H1 (cell line): ENCODE measurements around the gene CFDP1. TPM values are rescaled to one million over a fixed set of nuclear protein-coding genes. Genes with fewer than 3 reads are reported as not detected.

Experiments
- CTCF ChIA-PET: fragments of 300-600 bp; sonication (Branson Sonifier 250); formaldehyde crosslinking; loops from one replicate; lab custom pipeline; 2021; ENCODE audit not compliant: partially characterized antibody; lab: Charles Lee
- POLR2A ChIA-PET: fragments of 300-600 bp; sonication (Branson Sonifier 250); formaldehyde crosslinking; loops from one replicate; lab custom pipeline; 2021; ENCODE audit warnings: inconsistent platforms; ENCODE audit not compliant: partially characterized antibody; lab: Charles Lee
- DNase-seq, 2 experiments: peaks; one replicate each; pipeline versions ENCODE4 v3.0.0 to v3.0.0-alpha.2; 2010 to 2022; ENCODE audit warnings: low spot score in 2 of 2, low read depth in 1 of 2, mixed read lengths in 1 of 2
- FAIRE-seq: peaks from 2 replicates; lab custom pipeline; 2011; peaks lifted over from hg19 to GRCh38; lab: Jason Lieb, UNC
- H2AFZ ChIP-seq: 2 replicates; pipeline ENCODE4 v1.8.1; 2012; ENCODE audit warnings: low read length, inconsistent platforms
- H2AK5ac ChIP-seq: 2 replicates; pipeline ENCODE4 v1.6.1; 2013; ENCODE audit warnings: low read depth, low read length
- H2BK120ac ChIP-seq: replicated peaks from 2 replicates; pipeline ENCODE3; 2013; ENCODE audit warnings: low read depth, low read length, inconsistent platforms
- H2BK12ac ChIP-seq: 2 replicates; pipeline ENCODE4 v1.6.1; 2013; ENCODE audit warnings: low read depth, low read length
- H2BK15ac ChIP-seq: 2 replicates; pipeline ENCODE4 v1.6.1; 2013; ENCODE audit warnings: low read length
- H2BK20ac ChIP-seq: 2 replicates; pipeline ENCODE4 v1.6.1; 2013; ENCODE audit warnings: low read length
- H2BK5ac ChIP-seq: 2 replicates; pipeline ENCODE4 v1.6.1; 2013; ENCODE audit warnings: low read depth, low read length
- H3K14ac ChIP-seq: 2 replicates; pipeline ENCODE4 v1.6.1; 2013; ENCODE audit warnings: inconsistent platforms; ENCODE audit not compliant: insufficient read length
- H3K18ac ChIP-seq: 2 replicates; pipeline ENCODE4 v1.6.1; 2013; ENCODE audit warnings: low read length; ENCODE audit errors: extremely low read depth
- H3K23ac ChIP-seq: 2 replicates; pipeline ENCODE4 v1.6.1; 2013; ENCODE audit warnings: inconsistent platforms; ENCODE audit not compliant: insufficient read length
- H3K23me2 ChIP-seq: 2 replicates; pipeline ENCODE4 v1.6.1; 2013; ENCODE audit warnings: low read depth, low read length
- H3K27ac ChIP-seq: 2 replicates; pipeline ENCODE4 v1.6.1; 2011; ENCODE audit warnings: low read depth, low read length, inconsistent platforms
- H3K27me3 ChIP-seq, 4 experiments: replicated peaks in 1 of 4; 1 replicate in 1 of 4; 2 replicates in 3 of 4; pipeline versions ENCODE4 v1.6.1 to v1.8.1; 2011 to 2013; ENCODE audit warnings: low read length in 3 of 4, mild to moderate bottlenecking in 3 of 4, inconsistent platforms in 2 of 4, mixed read lengths in 2 of 4, moderate library complexity in 1 of 4; ENCODE audit not compliant: control insufficient read depth in 3 of 4, insufficient read depth in 3 of 4; ENCODE audit errors: extremely low read depth in 1 of 4
- H3K36me3 ChIP-seq, 4 experiments: 2 replicates each; pipeline versions ENCODE4 v1.6.1 to v1.8.1; 2011 to 2013; ENCODE audit warnings: mild to moderate bottlenecking in 4 of 4, low read length in 3 of 4, moderate library complexity in 2 of 4, control low read depth in 1 of 4, inconsistent platforms in 1 of 4; ENCODE audit not compliant: insufficient read depth in 4 of 4, control insufficient read depth in 2 of 4
- H3K4ac ChIP-seq: replicated peaks from 2 replicates; pipeline ENCODE3; 2013; ENCODE audit warnings: low read length, low read depth, mixed read lengths, inconsistent platforms; ENCODE audit not compliant: insufficient read length
- H3K4me1 ChIP-seq, 4 experiments: replicated peaks in 1 of 4; 1 replicate in 1 of 4; 2 replicates in 3 of 4; pipeline versions ENCODE4 v1.6.1 to v1.8.1; 2011 to 2013; ENCODE audit warnings: low read length in 3 of 4, inconsistent platforms in 2 of 4, mixed read lengths in 1 of 4; ENCODE audit not compliant: insufficient read depth in 4 of 4, control insufficient read depth in 3 of 4
- H3K4me2 ChIP-seq, 2 experiments: 2 replicates each; pipeline versions ENCODE4 v1.6.1 to v1.8.1; 2011 to 2013; ENCODE audit warnings: low read depth in 2 of 2, low read length in 2 of 2, control low read depth in 1 of 2, inconsistent platforms in 1 of 2, mild to moderate bottlenecking in 1 of 2; ENCODE audit not compliant: insufficient read depth in 1 of 2
- H3K4me3 ChIP-seq, 4 experiments: fragments of 200-600, 300-600 bp in 1 of 4; sonication (generic), shearing (Covaris generic), sonication (Bioruptor Twin) in 1 of 4; 2 replicates each; pipeline versions ENCODE4 v1.5.1 to v1.8.1; 2011 to 2016; ENCODE audit warnings: low read length in 4 of 4, low read depth in 3 of 4, control low read depth in 2 of 4, inconsistent platforms in 2 of 4, mild to moderate bottlenecking in 2 of 4, mixed read lengths in 1 of 4, moderate library complexity in 1 of 4; ENCODE audit not compliant: insufficient read depth in 2 of 4; ENCODE audit errors: extremely low read depth in 1 of 4
- H3K56ac ChIP-seq: replicated peaks from 2 replicates; pipeline ENCODE3; 2013; ENCODE audit warnings: low read depth, mild to moderate bottlenecking, mixed read lengths, low read length, inconsistent platforms; ENCODE audit not compliant: insufficient read length
- H3K79me1 ChIP-seq: 2 replicates; pipeline ENCODE4 v1.6.1; 2013; ENCODE audit warnings: low read depth, low read length, control low read depth
- H3K79me2 ChIP-seq, 2 experiments: 2 replicates each; pipeline versions ENCODE4 v1.6.1 to v1.8.1; 2012 to 2013; ENCODE audit warnings: low read length in 2 of 2, mild to moderate bottlenecking in 2 of 2, inconsistent platforms in 1 of 2; ENCODE audit not compliant: insufficient read depth in 2 of 2, control insufficient read depth in 1 of 2
- H3K9ac ChIP-seq, 4 experiments: replicated peaks in 1 of 4; 1 replicate in 1 of 4; 2 replicates in 3 of 4; pipeline versions ENCODE4 v1.6.1 to v1.8.1; 2011 to 2013; ENCODE audit warnings: low read depth in 3 of 4, low read length in 3 of 4, control low read depth in 2 of 4, mild to moderate bottlenecking in 2 of 4, moderate library complexity in 2 of 4, inconsistent platforms in 1 of 4; ENCODE audit errors: extremely low read depth in 1 of 4
- H3K9me3 ChIP-seq, 2 experiments: 2 replicates each; pipeline versions ENCODE4 v1.6.1 to v1.8.1; 2012 to 2013; ENCODE audit warnings: mild to moderate bottlenecking in 2 of 2, moderate library complexity in 2 of 2, control low read depth in 1 of 2, inconsistent platforms in 1 of 2, low read depth in 1 of 2, low read length in 1 of 2, mixed read lengths in 1 of 2; ENCODE audit not compliant: insufficient read depth in 2 of 2
- H4K20me1 ChIP-seq, 2 experiments: replicated peaks in 1 of 2; 2 replicates each; pipeline versions ENCODE3 to v1.8.1; 2011 to 2013; ENCODE audit warnings: inconsistent platforms in 2 of 2, low read length in 2 of 2, mild to moderate bottlenecking in 1 of 2; ENCODE audit not compliant: insufficient read depth in 2 of 2, control insufficient read depth in 1 of 2
- H4K5ac ChIP-seq: 2 replicates; pipeline ENCODE4 v1.6.1; 2013; ENCODE audit warnings: low read length, low read depth, mixed read lengths, inconsistent platforms; ENCODE audit not compliant: insufficient read length
- H4K8ac ChIP-seq: 2 replicates; pipeline ENCODE4 v1.8.0; 2013; ENCODE audit warnings: mild to moderate bottlenecking, moderate library complexity, low read length, inconsistent platforms; ENCODE audit not compliant: insufficient read depth; ENCODE audit errors: extremely low read depth
- H4K91ac ChIP-seq: replicated peaks from 2 replicates; pipeline ENCODE3; 2013; ENCODE audit warnings: low read length, mixed read lengths, inconsistent platforms; ENCODE audit not compliant: insufficient read length
- ATF3 ChIP-seq: IDR thresholded peaks from 2 replicates; pipeline ENCODE4 v1.6.1; 2011; ENCODE audit warnings: low read depth, mild to moderate bottlenecking, low read length; ENCODE audit not compliant: insufficient read depth
- MAFK ChIP-seq: IDR thresholded peaks from 2 replicates; pipeline ENCODE4 v1.6.1; 2012; ENCODE audit warnings: low read depth, mild to moderate bottlenecking, improper control_type of control experiment, low read length
- RNF2 ChIP-seq: fragments of 200-900, 300-1000 bp; sonication (generic); IDR thresholded peaks from 2 replicates; pipeline ENCODE4 v1.7.1; 2016; ENCODE audit warnings: borderline replicate concordance, low read depth, mild to moderate bottlenecking, antibody characterized with exemption, low read length; ENCODE audit not compliant: poor library complexity, severe bottlenecking; ENCODE audit errors: missing control alignments
- SIX5 ChIP-seq: IDR thresholded peaks from 2 replicates; pipeline ENCODE4 v1.6.1; 2011; ENCODE audit warnings: mild to moderate bottlenecking, low read depth, low read length
- TBP ChIP-seq: IDR thresholded peaks from 2 replicates; pipeline ENCODE4 v1.6.1; 2011; ENCODE audit warnings: low read depth, low read length, improper control_type of control experiment
- WGBS, 2 experiments: shearing (Covaris generic) in 1 of 2; methylation state at CpG; one replicate each; pipeline versions ENCODE4 v1.1.6 to v1.1.7; 2013 to 2015; ENCODE audit warnings: low lambda C conversion rate in 2 of 2, mixed read lengths in 2 of 2, inconsistent platforms in 1 of 2, low coverage in 1 of 2, missing lambda C conversion rate in 1 of 2; ENCODE audit not compliant: insufficient replicate concordance in 2 of 2, insufficient coverage in 1 of 2, insufficient read length in 1 of 2; ENCODE audit errors: extremely low coverage in 1 of 2, missing lambda C conversion rate in 1 of 2; 5-methylcytosine and 5-hydroxymethylcytosine counted together
- polyA plus RNA-seq, 7 experiments: library from polyadenylated mRNA; depleted of rRNA in 3 of 7; stranded (reverse) in 5 of 7; unstranded in 2 of 7; fragments of >200 nt in 5 of 7; fragments of 200-250 nt in 2 of 7; gene quantifications; 1 replicate in 5 of 7; 2 replicates in 1 of 7; 4 replicates in 1 of 7; pipeline versions ENCODE4 v1.2.1 to v1.2.3, GENCODE V29; 2011 to 2013; ENCODE audit warnings: missing spikeins in 2 of 7, mixed read lengths in 2 of 7
- total RNA-seq: library from RNA; stranded (reverse); fragmentation: NEBNext Ultra II Directional; extraction: Animal tissue kit (Norgen Biotek cat#: 25700); gene quantifications from 2 replicates; pipeline ENCODE4 v1.2.1, GENCODE V29; 2021

CFDP1 gene
- total and polyA plus RNA-seq, 2 of the 8 experiments (the other 6 are each of a cell fraction or from before 2014, with no cell fraction given), result 25.5 to 77.3 TPM

GRCh38 chr16:75443298-75443697, 10.0 kb upstream of the CFDP1 start:
- Histone ChIP-seq H4K8ac (no peak overlapping the region), H3K4me3 (no peak overlapping the region), H3K9ac (no peak overlapping the region), H3K4me1 (no peaks in the 10 kb centered on the region), H2BK20ac (no peak overlapping the region), H2BK120ac (no peak overlapping the region), H3K23me2 (no peaks in the 10 kb centered on the region), H3K9me3 (no peaks in the 10 kb centered on the region), H3K27me3 (no peaks in the 10 kb centered on the region), H3K4ac (no peak overlapping the region), H3K14ac (no peak overlapping the region), H2AFZ (no peak overlapping the region), H4K5ac (no peak overlapping the region), H3K79me2 (no peaks in the 10 kb centered on the region), H3K4me2 (no peak overlapping the region), H2BK15ac (no peak overlapping the region), H3K18ac (no peak overlapping the region), H3K27ac (no peak overlapping the region), H3K36me3 (peaks cover 0 to 8% (median 0%) of the 10 kb centered on the region in 4 experiments; a peak in 3 of 8 replicates), H4K91ac (no peak overlapping the region), H2AK5ac (no peak overlapping the region), H3K23ac (no peak overlapping the region), H2BK12ac (no peak overlapping the region), H4K20me1 (no peaks in the 10 kb centered on the region), H3K79me1 (no peaks in the 10 kb centered on the region), H3K56ac (no peak overlapping the region), H2BK5ac (no peak overlapping the region)
- FAIRE-seq, result no peak
- WGBS, 2 experiments, result 96% methylated on average over 3 of the region's 3 CpGs; no CpG with 5 or more reads in 1 of the 2 experiments
- ChIA-PET CTCF (interaction anchor here (1.3 kb wide), 1 partner anchor 11 kb away, joined by 5 read pairs; no protein-coding TSS in a partner anchor), POLR2A (interaction anchor here (5.1 kb wide), 1 partner anchor 9 kb away, joined by 35 read pairs; the partner anchor contains the start of gene CFDP1)
- TF ChIP-seq MAFK (no peak), SIX5 (no peak), ATF3 (no peak), TBP (no peak), RNF2 (no peak)
- DNase-seq, result no peak
